Left renal cortex interstitium (tissue), 4 donors: ENCODE data around the gene MYO1E. TPM values are rescaled to one million over a fixed set of nuclear protein-coding genes. Genes with fewer than 3 reads are reported as not detected.
"Not testable (repeated sequence)": the region's sequence is repeated elsewhere in the genome, so short reads cannot be mapped to it uniquely, and the experiment has no call there.

Experiments
- DNase-seq, 4 donors: peaks; one replicate each; pipeline ENCODE4 v3.0.0-alpha.2; 2013; ENCODE audit warnings: low read depth in 4 of 4, low spot score in 2 of 4, missing footprints in 1 of 4
- polyA plus RNA-seq, 4 donors: library from polyadenylated mRNA; unstranded; fragments of 120-200 nt; gene quantifications; one replicate each; pipeline ENCODE4 v1.2.1, GENCODE V29; 2013; ENCODE audit not compliant: insufficient read length in 4 of 4

MYO1E gene
- polyA plus RNA-seq = 100 to 1,000 TPM; 138 to 174 (median 146) TPM

DNA sequence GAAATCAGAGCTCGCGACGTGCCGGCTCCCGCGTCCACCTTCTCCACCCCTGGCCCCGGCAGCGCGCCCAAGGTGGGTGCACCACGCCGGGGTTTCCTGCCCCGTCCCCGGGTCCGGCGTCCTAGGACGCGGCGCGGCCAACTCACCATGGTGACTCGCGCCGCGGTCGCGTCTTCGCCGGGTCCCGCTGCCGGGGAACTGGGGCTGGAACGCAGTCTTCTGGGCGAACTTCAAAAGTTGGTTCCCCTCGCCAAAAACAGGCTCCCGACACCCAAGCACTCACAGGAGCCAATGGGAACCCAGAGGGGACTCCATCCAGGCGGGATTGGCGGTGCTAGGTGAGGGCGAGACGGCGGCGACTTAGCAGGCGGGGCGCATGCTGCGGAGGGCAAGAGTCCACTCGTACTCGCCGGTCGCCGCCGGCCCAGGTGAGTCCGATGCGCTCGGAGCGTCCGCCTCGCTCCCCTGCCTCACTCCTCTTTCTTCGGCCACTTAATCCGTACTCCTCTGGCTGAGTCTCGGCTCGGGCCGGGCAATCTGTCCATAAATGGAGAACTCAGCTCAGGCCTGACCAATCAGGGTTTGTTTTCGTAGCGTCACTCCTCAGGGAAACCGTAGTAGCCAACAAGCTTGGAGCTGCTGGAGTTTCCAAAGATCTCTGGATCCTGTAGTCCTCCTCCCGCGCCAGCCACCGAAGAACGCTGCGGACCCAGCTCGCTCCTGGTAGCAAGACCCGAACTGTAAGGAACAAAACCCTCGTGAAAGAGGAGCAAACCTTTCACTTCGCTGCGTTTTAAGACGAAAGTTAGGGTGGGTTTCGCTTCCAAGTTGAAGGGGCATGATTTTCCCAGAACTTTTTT is at the start of gene MYO1E:
TSS of gene MYO1E (minus strand) at position 520 of the 860 bp plus-strand sequence. CDS start at position 149, 371 bp downstream.
- peak; percentile 89 to 95 (median 94) for DNase-seq

DNA sequence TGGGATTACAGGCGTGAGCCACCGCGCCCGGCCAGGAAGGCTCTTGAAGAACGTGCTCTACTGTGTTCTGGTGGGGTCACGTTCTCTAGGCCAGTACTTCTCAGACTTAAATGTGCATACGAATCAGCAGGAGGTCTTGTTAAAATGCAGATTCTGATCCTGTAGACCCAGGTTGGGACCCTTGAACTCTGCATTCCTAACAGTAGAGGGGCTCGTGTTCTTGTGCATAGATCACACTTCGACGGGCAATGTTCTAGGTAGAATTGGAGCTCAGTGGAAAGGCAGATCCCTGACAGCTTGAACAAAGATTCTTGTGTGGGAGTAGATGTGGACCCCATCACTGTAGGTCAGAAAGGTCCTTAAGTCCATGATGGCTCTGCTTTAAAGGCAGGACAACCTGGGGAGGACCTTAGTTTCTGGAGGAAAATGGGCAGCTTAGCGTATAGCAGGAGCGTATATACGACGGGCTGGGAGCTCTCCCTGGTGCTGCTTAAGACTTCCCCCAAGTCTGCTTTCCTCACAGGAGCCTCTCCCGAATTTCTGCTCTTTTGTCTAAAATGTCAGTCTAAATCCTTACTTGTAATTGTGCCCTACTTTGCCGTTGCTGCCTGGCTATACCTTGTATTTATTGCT is 48.4 kb upstream of the MYO1E start:
- no peak for DNase-seq

DNA sequence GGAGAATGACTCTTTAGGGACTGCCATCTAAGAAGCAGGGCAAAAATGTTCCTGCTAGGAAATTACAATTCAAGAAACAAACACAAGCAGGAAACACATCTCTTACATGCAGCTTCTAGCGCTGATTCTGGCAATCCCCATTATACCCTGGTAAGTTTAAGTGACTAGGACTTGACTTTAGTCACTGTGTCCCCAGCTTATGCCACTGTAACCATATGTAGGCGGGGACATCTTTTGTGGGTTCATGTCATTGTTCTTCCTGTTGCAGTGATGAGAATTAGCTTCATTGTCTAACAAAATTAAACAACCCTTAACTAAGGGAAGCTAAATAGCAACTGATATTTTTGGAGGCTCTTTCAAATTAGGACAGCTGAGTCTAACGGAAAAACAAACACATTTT is 47.4 kb upstream of the MYO1E start:
- no peak for DNase-seq

DNA sequence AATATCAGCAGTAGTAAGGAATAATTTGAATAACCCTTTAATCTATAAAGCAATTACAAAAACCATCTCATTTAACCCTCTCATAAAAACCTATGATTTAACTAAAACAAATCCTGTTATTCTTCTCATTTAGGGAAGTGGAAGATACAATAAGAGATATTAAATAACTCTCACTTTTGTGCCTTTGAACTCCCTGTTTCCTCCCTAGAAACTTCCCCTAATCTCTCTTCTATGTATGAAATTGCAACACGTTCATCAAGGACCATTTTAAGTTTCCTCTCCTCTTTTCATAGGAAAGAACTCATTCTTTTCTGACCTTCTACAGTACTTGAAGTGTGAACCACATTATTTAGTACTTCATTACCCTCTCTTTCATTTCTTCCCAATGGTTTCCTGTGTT is 46.5 kb upstream of the MYO1E start:
- no peak for DNase-seq

DNA sequence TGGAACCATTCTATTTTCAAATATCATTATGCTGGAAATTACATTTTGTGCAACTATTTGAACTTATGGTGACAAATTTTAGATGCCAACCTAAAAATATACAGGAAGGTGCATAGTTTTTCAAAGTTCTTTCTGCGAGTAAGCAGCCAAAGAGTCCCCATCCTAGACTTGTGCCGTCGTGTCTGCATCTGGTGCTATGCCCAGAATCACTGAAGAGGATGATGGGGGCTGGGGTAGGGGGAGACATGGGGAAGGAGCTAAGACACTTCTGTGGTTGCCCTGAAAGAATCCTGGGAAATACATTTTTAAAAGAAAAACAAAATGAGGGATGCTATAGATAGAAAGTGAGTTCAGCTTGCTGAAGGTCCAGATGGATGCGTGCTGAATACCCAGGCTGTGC is 44.1 kb upstream of the MYO1E start:
- DNase-seq = no peak

DNA sequence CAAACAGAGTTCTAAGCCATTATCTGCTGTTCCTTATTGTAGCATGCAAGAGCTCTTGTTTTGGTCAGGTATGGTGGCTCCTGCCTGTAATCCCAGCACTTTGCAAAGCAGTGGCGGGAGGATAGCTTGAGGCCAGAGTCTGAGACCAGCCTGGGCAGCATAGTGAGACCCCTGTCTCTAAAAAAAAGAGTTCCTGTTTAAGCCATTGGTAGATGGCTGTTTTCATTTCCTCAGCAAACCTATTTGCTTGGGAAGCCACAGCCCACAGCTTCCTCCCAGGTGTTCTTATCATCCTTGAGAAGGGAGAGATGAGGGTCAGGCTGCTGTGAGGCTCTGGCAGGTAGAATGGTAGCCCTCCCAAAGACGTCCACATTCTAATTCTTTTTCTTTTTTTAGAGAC is 40.9 kb upstream of the MYO1E start:
- no peak for DNase-seq

DNA sequence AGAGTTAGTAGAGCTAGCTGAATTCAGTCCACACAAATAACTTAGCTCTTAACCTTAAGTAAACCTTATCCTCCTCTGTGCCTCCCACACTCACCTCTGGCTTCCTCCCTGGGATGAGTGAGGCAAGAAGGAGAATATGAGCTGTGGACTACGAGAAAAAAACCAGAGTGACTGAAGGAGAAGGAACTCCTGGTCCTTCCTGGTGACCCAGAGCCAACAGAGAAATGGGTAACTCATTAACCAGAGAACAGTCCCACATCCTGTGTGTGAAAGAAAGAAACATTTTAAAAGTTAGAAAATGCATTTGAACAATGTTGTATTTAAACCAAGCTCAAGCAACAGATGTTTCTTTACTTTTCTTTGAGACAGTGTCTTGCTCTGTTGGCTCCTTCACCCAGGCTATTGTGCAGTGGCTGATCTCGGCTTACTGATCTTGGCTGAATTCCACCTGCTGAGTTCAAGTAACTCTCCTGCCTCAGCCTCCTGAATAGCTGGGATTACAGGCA is 37.8 kb upstream of the MYO1E start:
- peak in 2 of 4 donors; percentile 26 to 32 for DNase-seq

DNA sequence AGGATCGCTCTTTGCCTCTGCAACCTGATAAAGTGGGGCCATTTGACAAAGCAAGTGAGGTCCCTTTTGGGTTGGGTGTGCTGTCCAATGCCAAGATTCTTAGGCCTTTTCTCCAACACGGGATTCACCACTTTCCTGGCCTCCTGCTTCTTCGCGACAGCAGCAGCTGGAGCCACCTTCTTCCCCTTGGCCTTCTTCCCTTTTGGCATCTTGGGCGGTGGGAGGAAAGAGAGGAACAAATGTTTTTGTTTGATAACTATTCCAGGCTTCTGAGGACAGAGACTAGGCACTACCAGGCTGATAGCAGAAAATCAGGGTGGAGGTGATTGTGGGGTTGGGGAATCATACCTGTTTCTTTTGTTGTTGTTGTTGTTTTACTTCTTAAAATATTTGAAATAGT is 35.3 kb upstream of the MYO1E start:
- no peak for DNase-seq

DNA sequence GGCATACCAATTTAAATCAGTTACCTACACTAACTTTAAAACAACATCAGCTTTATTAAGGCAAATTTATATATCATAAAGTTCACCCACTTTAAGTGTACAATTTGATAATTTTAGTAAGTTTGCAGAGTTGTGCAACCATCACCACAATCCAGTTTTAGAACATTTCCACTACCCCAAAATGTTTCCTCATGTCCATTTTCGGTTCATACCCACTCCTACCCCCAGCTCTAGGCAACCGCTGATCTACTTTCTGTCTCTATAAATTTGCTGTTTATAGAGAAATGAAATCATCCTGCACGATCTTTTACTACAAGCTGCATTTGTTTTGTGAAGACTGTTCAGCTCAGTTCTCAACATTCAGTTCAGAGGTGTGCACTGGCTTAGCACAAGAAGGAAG is 33.8 kb upstream of the MYO1E start:
- no peak for DNase-seq

DNA sequence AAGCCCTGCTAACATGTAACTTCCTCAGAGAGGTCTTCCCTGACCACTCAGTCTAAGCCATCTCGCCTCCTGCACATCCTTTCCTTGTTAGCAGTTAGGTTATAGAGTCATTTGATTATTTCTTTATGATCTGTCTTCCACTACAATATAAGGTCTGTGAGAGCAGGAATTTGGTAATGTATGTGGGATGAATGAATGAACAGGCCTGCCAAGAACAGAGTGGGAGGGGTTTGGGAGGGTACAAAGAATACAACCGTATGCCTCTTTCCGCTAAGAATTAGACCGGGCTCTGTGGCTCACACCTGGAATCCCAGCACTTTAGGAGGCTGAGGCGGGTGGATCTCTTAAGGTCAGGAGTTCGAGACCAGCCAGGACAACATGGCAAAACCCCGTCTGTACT is 32.4 kb upstream of the MYO1E start:
- DNase-seq = no peak

DNA sequence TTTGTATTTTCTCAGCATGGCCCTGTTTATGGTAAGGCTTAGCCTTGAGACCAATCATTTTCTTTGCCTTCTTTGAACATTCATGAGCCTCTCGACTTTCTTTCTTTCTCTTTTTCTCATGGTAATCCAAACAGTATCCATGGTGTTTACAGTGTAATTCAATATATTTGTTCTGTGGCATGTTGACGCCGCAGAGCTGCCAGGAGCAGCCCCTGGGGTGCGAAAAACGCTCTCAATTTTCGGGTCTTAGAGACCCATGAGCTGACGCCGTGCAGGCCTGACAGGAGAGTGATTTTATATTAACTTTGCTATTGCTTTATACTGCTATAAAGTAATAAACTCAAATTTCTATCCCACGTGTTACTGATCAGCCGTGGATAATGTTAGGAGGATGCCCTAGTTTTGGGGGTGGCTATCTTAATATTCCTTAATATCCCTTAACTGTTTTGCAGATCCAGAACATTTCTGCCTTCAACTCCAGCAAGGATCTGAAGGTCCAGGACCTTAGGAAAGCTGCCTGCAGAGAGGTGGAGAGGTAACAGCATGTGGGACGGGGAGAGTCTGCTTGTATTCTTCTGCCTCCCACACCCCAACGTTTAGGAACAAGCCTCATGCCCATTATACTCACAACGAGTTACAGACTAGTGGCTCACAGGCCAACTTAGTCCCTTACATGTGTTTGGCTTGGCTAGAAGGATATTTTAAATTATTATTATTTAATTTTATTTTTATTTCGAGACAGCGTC is 29.3 kb upstream of the MYO1E start:
- DNase-seq = no peak

DNA sequence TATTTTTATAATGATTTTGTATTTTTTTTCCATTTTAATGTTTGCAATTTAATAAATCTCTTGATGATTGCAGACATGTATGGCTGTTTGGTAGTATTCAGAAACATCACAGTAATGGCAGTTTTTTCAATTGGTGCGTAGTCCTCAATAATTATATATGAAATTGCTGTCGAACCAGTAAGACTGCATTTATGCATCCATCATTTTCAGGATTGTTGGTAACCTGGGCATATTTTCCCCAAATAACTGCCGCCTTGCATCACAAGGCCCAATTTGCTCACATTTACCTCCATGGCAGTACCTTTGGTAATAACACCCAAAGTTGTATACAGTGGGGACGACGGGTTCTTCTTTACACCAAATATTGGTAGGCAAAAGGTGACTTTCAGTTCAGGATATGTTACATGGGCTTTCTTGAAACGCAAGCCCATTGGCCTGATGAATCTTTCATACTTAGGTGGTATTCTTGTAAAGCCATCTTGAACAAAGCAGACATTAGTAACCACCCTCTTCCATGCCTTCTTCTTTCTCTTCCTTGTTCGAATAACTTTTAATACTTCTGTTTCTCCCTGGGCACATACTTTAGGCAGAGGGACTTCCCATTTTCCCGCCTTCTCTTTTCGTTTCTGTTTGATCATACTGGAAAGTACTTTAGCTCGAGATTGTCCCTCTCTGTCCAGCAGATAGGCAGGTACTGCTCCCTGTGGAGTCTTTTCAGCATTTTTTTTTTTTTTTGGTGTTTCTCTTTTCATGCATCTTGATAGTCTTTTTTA is 28.6 kb upstream of the MYO1E start:
- DNase-seq = not testable (repeated sequence)

DNA sequence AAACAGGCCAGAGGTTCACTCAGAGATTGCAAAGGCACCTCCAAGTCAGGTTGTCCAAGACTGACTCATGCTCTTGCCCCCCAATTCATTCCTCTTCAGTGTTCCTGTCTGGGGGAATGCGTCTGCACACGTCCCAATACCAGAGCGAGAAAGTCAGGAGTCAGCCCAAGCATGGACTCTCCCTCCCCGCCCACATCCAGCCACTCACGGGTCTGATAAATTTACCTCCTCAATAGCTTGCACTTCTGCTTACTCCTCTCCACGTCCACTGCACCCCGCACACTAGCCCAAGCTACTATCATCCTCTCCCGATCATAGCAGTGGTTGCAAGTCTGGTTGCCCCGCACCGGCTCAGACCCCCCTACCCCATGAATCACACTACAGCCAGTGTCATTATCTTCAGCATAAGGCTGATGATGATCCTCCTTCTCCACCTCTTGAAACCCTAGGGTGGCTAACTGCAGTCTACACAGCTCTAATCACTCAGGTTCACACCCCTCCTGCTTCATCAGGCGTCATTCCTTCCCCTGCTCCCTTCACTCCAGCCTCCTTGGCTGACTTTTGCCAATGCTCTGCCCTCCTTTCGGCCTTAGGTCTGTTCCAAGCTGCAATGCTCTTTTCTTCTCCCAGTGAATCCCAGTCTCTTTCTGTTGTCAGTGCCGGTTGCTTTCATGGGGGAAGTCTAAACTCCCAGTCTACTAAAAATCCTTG is 27.6 kb upstream of the MYO1E start:
- DNase-seq = no peak

DNA sequence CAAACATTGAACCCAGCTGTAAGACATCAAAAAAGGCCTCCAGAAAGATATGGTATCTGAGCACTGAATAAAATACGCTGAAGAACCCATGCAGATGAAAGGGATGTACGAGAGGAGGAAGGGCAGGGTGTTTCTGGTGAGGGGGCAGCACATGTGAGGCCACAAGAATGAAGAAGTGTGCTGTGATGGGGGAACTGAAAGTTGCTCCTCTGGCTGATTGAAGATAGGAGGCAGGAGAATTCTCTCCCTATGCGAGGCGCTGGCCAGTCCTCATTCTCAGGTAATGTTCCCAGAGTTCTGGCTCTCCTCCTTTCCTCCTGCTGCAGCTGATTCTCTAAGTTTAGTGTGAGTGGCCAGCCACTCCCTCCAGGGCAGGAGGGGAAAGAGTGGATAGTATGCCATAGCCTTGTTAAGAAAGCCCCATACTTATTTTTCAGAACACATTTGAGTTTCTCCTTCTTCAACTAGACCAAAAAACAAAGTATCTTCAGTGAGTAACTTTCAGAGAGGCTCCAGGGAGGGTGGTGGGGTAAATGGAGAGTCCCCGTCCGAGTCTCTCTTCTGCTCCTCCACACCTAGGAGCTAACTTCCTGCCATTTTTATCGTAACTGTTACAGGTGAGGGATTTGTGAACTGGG is 26.9 kb upstream of the MYO1E start:
- no peak for DNase-seq

DNA sequence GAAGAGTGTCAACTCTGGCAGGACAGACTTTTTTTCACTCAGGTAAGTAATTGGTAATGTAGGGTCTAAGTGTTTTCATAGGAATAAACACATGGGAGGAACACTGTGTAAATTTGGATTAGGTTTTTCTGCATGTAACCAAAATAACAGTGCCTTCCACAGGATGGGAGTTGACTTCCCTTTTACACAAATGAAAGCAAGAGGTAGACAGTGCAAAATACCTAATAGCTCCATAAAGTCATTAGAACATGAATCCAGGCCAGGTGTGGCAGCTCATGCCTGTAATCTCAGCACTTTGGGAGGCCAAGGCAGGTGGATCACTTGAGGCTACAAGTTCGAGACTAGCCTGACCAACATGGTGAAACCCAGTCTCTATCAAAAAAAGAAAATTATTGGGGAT is 25.5 kb upstream of the MYO1E start:
- no peak for DNase-seq

DNA sequence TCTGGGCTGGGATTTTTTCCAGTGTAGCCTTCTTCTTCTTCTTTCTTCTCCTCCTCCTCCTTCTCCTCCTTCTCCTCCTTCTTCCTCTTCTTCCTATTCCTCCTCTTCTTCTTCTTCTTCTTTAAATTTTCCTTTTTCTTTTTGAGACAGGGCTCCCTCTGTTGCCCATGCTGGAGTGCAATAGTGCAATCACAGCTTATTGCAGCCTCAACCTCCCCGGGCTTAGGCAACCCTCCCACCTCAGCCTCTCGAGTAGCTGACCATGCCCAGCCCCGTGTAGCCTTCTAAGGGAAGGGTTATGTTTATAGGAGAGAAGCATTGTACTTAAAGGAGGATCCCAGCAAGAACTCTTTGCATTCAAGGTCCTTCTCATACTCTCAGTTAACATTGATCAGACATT is 24.0 kb upstream of the MYO1E start:
- no peak for DNase-seq

DNA sequence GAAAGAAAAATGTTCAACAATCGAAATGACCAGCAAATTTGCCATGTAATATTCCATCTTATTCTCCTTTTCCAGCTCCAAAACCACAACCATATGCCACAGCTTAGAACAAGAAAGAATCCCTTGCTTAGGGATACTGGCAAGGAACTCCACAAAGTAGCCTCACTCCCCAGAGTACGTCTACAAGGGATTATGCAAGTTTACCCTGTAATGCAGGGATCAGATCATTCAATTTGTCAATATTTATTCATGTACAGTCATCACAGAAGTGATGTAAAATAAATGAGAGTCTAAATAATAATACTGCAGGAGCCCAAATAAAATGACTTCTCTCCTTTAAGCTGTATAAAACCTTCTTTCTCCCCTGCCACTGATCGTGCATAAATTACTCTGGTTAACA is 23.5 kb upstream of the MYO1E start:
- DNase-seq = no peak

DNA sequence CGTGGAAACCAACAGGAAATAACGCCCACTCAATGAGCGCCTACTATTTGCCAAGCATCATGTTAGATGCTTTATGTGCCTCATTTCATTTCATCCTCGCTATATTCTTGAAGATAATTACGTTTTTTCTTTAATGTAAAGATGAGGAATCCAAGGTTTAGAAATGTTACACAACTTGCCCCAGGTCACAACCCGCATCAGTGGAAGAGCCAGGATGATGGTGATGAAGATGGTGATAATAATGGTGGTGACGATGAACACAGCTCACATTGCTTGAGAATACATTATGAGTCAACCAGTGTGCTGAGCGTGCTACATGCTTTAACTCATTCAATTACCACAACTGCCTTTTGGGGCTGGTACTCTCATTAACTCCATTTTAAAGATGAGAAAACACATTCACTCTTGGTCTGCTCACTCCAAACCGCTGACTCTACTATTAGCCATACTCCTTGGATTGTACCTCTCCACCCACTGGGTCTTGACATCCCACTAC is 21.5 kb upstream of the MYO1E start:
- DNase-seq = no peak

DNA sequence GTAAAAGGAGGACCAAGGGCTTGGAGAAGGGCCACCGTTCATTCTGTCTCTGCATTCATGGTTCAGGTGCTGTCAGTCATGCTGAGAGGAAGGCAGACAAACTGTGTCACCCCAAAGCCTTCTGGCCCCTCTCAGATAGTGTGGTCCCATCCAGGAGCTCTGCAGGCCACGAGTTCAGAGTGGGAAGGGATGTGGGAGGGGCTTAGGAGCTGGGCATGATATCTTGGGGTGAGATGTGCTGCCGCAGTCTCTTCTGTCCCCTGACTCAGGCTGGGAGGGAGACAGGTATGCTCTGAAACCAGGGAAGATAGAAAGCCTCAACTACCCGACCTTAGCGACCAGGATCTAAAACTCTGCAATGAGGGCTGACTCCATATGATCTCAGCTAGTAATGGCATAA is 19.6 kb upstream of the MYO1E start:
- no peak for DNase-seq
